ENCODE data around the gene FLOT1. TPM values are rescaled to one million over a fixed set of nuclear protein-coding genes. Genes with fewer than 3 reads are reported as not detected.
"Not testable (repeated sequence)": the region's sequence is repeated elsewhere in the genome, so short reads cannot be mapped to it uniquely, and the experiment has no call there.

The FLOT1 gene
- total RNA-seq, 1 donor = 101 TPM

- Histone ChIP-seq H3K79me2 (ENCODE audit: insufficient read depth, low read length) (peaks cover 62% of the 10 kb centered on the region), H3K4me1 (ENCODE audit: insufficient read depth, low read length) (peaks cover 48% of the 10 kb centered on the region), H3K4me3 (ENCODE audit: insufficient read depth, low read length) (peak overlapping the region; percentile 93), H3K36me3 (ENCODE audit: insufficient read depth, low read length) (peaks cover 50% of the 10 kb centered on the region), H3K9me3 (ENCODE audit: low read depth, low read length) (no peaks in the 10 kb centered on the region), H4K20me1 (ENCODE audit: insufficient read depth, low read length) (peaks cover 41% of the 10 kb centered on the region), H3K27ac (ENCODE audit: low read depth, low read length) (peak overlapping the region; percentile 83), H2AFZ (ENCODE audit: low read length) (no peak overlapping the region), H3K4me2 (ENCODE audit: insufficient read depth, low read length) (peak overlapping the region; percentile 93), H3K27me3 (ENCODE audit: insufficient read depth, low read length) (no peaks in the 10 kb centered on the region)
- DNase-seq (ENCODE audit: insufficient read length, low spot score, missing footprints) = peak; percentile 94
- peak; percentile 95 for TF ChIP-seq CTCF (IDR thresholded peaks at IDR 0.05; ENCODE audit: extremely low read depth, low read depth, low read length)
Observed at GRCh38 chr6:30722280-30723112, 20.0 kb downstream of the FLOT1 start.

DNA sequence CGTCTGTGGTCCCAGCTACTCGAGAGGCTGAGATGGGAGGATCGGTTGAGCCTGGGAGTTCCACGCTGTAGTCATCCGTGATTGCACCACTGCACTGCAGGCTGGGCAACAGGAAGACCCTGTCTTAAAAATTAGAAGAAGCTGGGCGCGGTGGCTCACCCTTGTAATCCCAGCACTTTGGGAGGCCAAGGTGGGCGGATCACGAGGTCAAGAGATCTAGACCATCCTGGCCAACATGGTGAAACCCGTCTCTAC lies 20.5 kb downstream of the FLOT1 start:
- H3K36me3 ChIP-seq (ENCODE audit: insufficient read depth, low read length) = peaks cover 45% of the 10 kb centered on the region
- peaks cover 48% of the 10 kb centered on the region for H3K4me1 ChIP-seq (ENCODE audit: insufficient read depth, low read length)
- peak overlapping the region; percentile 83 for H3K27ac ChIP-seq (ENCODE audit: low read depth, low read length)
- peak overlapping the region; percentile 93 for H3K4me3 ChIP-seq (ENCODE audit: insufficient read depth, low read length)
- peaks cover 63% of the 10 kb centered on the region for H3K79me2 ChIP-seq (ENCODE audit: insufficient read depth, low read length)
- peak overlapping the region; percentile 93 for H3K4me2 ChIP-seq (ENCODE audit: insufficient read depth, low read length)
- not testable (repeated sequence) for H3K27me3 ChIP-seq (ENCODE audit: insufficient read depth, low read length); DNase-seq (ENCODE audit: insufficient read length, low spot score, missing footprints); H3K9me3 ChIP-seq (ENCODE audit: low read depth, low read length); H2AFZ ChIP-seq (ENCODE audit: low read length)
- peaks cover 41% of the 10 kb centered on the region for H4K20me1 ChIP-seq (ENCODE audit: insufficient read depth, low read length)

GRCh38 chr6:30721198-30722024 lies 21.1 kb downstream of the FLOT1 start:
- H3K27me3 ChIP-seq (ENCODE audit: insufficient read depth, low read length) = no peaks in the 10 kb centered on the region
- TF ChIP-seq CTCF (IDR thresholded peaks at IDR 0.05; ENCODE audit: extremely low read depth, low read depth, low read length) = no peak
- DNase-seq (ENCODE audit: insufficient read length, low spot score, missing footprints) = peak; percentile 96
- H3K4me3 ChIP-seq (ENCODE audit: insufficient read depth, low read length) = peak overlapping the region; percentile 93
- no peak overlapping the region for H2AFZ ChIP-seq (ENCODE audit: low read length)
- peaks cover 69% of the 10 kb centered on the region for H3K79me2 ChIP-seq (ENCODE audit: insufficient read depth, low read length)
- peaks cover 52% of the 10 kb centered on the region for H3K4me1 ChIP-seq (ENCODE audit: insufficient read depth, low read length)
- H3K27ac ChIP-seq (ENCODE audit: low read depth, low read length) = peak overlapping the region; percentile 87
- peak overlapping the region; percentile 93 for H3K4me2 ChIP-seq (ENCODE audit: insufficient read depth, low read length)
- peaks cover 41% of the 10 kb centered on the region for H4K20me1 ChIP-seq (ENCODE audit: insufficient read depth, low read length)
- H3K9me3 ChIP-seq (ENCODE audit: low read depth, low read length) = no peaks in the 10 kb centered on the region
- H3K36me3 ChIP-seq (ENCODE audit: insufficient read depth, low read length) = peaks cover 43% of the 10 kb centered on the region

DNA sequence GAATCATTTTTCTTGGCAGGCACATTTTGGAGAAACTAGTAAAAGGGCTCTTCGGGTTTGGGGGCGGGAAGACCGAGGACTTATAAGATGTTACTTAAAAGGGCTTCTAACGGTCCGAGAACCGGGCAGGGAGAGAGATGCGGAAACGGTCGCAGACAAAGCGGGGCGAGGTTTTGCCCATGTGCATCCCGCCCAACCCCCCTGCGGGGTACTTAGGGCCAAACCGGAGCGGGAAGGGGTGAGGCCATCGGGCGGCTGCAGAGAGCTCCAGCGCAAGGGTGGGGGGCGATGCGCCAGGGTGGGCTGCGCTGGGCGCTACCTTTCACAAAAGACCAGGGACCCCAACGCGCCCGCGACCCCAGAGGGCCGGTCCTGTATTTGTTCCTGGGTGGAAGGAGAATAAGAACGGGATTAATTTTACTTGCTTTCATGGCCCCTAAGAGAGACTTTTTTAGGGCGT lies 21.7 kb downstream of the FLOT1 start:
- peaks cover 49% of the 10 kb centered on the region for H3K4me1 ChIP-seq (ENCODE audit: insufficient read depth, low read length)
- H3K9me3 ChIP-seq (ENCODE audit: low read depth, low read length) = no peaks in the 10 kb centered on the region
- H3K36me3 ChIP-seq (ENCODE audit: insufficient read depth, low read length) = peaks cover 42% of the 10 kb centered on the region
- TF ChIP-seq CTCF (IDR thresholded peaks at IDR 0.05; ENCODE audit: extremely low read depth, low read depth, low read length) = no peak
- H2AFZ ChIP-seq (ENCODE audit: low read length) = no peak overlapping the region
- peak overlapping the region; percentile 91 for H3K4me2 ChIP-seq (ENCODE audit: insufficient read depth, low read length)
- H3K79me2 ChIP-seq (ENCODE audit: insufficient read depth, low read length) = peaks cover 72% of the 10 kb centered on the region
- H3K27ac ChIP-seq (ENCODE audit: low read depth, low read length) = peak overlapping the region; percentile 87
- peak overlapping the region; percentile 93 for H3K4me3 ChIP-seq (ENCODE audit: insufficient read depth, low read length)
- peak; percentile 83 for DNase-seq (ENCODE audit: insufficient read length, low spot score, missing footprints)
- H3K27me3 ChIP-seq (ENCODE audit: insufficient read depth, low read length) = no peaks in the 10 kb centered on the region
- peaks cover 40% of the 10 kb centered on the region for H4K20me1 ChIP-seq (ENCODE audit: insufficient read depth, low read length)

All from osteoblast (primary cell).